Endothelial cell of umbilical vein (primary cell): Measurements from ENCODE around the gene BRS3. TPM values are rescaled to one million over a fixed set of nuclear protein-coding genes. Genes with fewer than 3 reads are reported as not detected.

Experiments used
- BruUV-seq: library from RNA; stranded (reverse); fragments of 400-500 nt; replicated peaks from 2 replicates; lab custom pipeline; 2021; lab: Mats Ljungman, UMichigan
- CTCF ChIA-PET: fragments of 300-600, 350-600 bp; sonication (Branson Sonifier 250); formaldehyde crosslinking; loops from one replicate; lab custom pipeline; 2021; ENCODE audit warnings: antibody characterized with exemption, inconsistent platforms; lab: Charles Lee
- POLR2A ChIA-PET: fragments of 300-600, 350-600 bp; sonication (Branson Sonifier 250); formaldehyde crosslinking; loops from one replicate; lab custom pipeline; 2021; ENCODE audit warnings: antibody characterized with exemption, inconsistent platforms; lab: Charles Lee
- DNase-seq: peaks from one replicate; pipeline ENCODE4 v3.0.0-alpha.2; 2011; ENCODE audit warnings: low read depth, low spot score
- FAIRE-seq: peaks from 2 replicates; lab custom pipeline; 2011; peaks lifted over from hg19 to GRCh38; lab: Jason Lieb, UNC
- H2AFZ ChIP-seq: 2 replicates; pipeline ENCODE4 v1.6.0; 2012; ENCODE audit warnings: low read depth, low read length, control low read depth, inconsistent platforms
- H3K27ac ChIP-seq: 2 replicates; pipeline ENCODE4 v1.5.1; 2011; ENCODE audit warnings: low read depth, mild to moderate bottlenecking, control low read depth, low read length, moderate library complexity; ENCODE audit not compliant: insufficient read depth
- H3K27me3 ChIP-seq, 2 experiments: 2 replicates each; pipeline versions ENCODE4 v1.6.0 to v1.6.1; 2011; ENCODE audit warnings: low read length in 2 of 2, mixed read lengths in 1 of 2; ENCODE audit not compliant: control insufficient read depth in 2 of 2, insufficient read depth in 2 of 2
- H3K36me3 ChIP-seq, 2 experiments: 2 replicates in 1 of 2; 3 replicates in 1 of 2; pipeline ENCODE4 v1.5.1; 2011; ENCODE audit warnings: low read length in 2 of 2, mild to moderate bottlenecking in 1 of 2, moderate library complexity in 1 of 2; ENCODE audit not compliant: control insufficient read depth in 2 of 2, insufficient read depth in 2 of 2; ENCODE audit errors: extremely low read depth in 1 of 2
- H3K4me1 ChIP-seq: 3 replicates; pipeline ENCODE4 v1.5.1; 2011; ENCODE audit warnings: mild to moderate bottlenecking, low read length; ENCODE audit not compliant: control insufficient read depth, insufficient read depth; ENCODE audit errors: extremely low read depth
- H3K4me2 ChIP-seq: 2 replicates; pipeline ENCODE4 v1.6.1; 2011; ENCODE audit warnings: low read length, control low read depth, mixed read lengths; ENCODE audit not compliant: insufficient read depth
- H3K4me3 ChIP-seq, 3 experiments: fragments of 200-600 bp in 1 of 3; sonication (generic), shearing (Covaris generic) in 1 of 3; replicated peaks in 1 of 3; 2 replicates each; pipeline ENCODE4 v1.5.1; 2011 to 2016; ENCODE audit warnings: control low read depth in 3 of 3, low read length in 3 of 3, mild to moderate bottlenecking in 2 of 3, inconsistent platforms in 1 of 3, low read depth in 1 of 3, moderate library complexity in 1 of 3; ENCODE audit not compliant: insufficient read depth in 1 of 3
- H3K79me2 ChIP-seq: 2 replicates; pipeline ENCODE4 v1.6.0; 2012; ENCODE audit warnings: low read length, inconsistent platforms; ENCODE audit not compliant: control insufficient read depth, insufficient read depth
- H3K9ac ChIP-seq: replicated peaks from 2 replicates; pipeline ENCODE3; 2011; ENCODE audit warnings: low read length, control low read depth; ENCODE audit not compliant: insufficient read depth; ENCODE audit errors: extremely low read depth
- H3K9me1 ChIP-seq: replicated peaks from 3 replicates; pipeline ENCODE4 v1.6.0; 2011; ENCODE audit warnings: mild to moderate bottlenecking, low read length; ENCODE audit not compliant: control insufficient read depth, insufficient read depth; ENCODE audit errors: extremely low read depth
- H3K9me3 ChIP-seq: replicated peaks from 2 replicates; pipeline ENCODE4 v1.5.1; 2012; ENCODE audit warnings: low read length, inconsistent platforms; ENCODE audit not compliant: control insufficient read depth, insufficient read depth
- H4K20me1 ChIP-seq: replicated peaks from 2 replicates; pipeline ENCODE3; 2011; ENCODE audit warnings: mild to moderate bottlenecking, low read length; ENCODE audit not compliant: control insufficient read depth, insufficient read depth; ENCODE audit errors: extremely low read depth
- CTCF ChIP-seq, 2 donors: IDR thresholded peaks; 1 replicate in 1 of 2; 2 replicates in 1 of 2; pipeline ENCODE4 v1.5.1; 2011; ENCODE audit warnings: low read length in 2 of 2, mild to moderate bottlenecking in 2 of 2, moderate library complexity in 2 of 2, control low read depth in 1 of 2, inconsistent platforms in 1 of 2, low read depth in 1 of 2; ENCODE audit not compliant: insufficient read depth in 1 of 2; ENCODE audit errors: extremely low read depth in 1 of 2
- EZH2 ChIP-seq: IDR thresholded peaks from 2 replicates; pipeline ENCODE4 v1.6.1; 2012; ENCODE audit warnings: borderline replicate concordance, low read depth, mild to moderate bottlenecking, moderate library complexity, low read length, inconsistent platforms; ENCODE audit not compliant: severe bottlenecking
- FOS ChIP-seq: IDR thresholded peaks from 2 replicates; pipeline ENCODE4 v1.6.1; 2011; ENCODE audit warnings: mild to moderate bottlenecking, low read length, moderate library complexity, borderline replicate concordance; ENCODE audit not compliant: insufficient read depth
- GATA2 ChIP-seq: IDR thresholded peaks from 2 replicates; pipeline ENCODE4 v1.7.0; 2011; ENCODE audit warnings: low read depth, mild to moderate bottlenecking, moderate library complexity, mixed read lengths, low read length; ENCODE audit not compliant: insufficient read length, insufficient read depth
- JUN ChIP-seq: IDR thresholded peaks from 2 replicates; pipeline ENCODE4 v1.6.1; 2011; ENCODE audit warnings: borderline replicate concordance, low read depth; ENCODE audit not compliant: insufficient read length, insufficient read depth
- MYC ChIP-seq: IDR thresholded peaks from one replicate; pipeline ENCODE4 v1.6.1; 2011; ENCODE audit warnings: mild to moderate bottlenecking, low read depth, low read length
- POLR2A ChIP-seq: IDR thresholded peaks from 2 replicates; pipeline ENCODE4 v1.6.1; 2012; ENCODE audit warnings: low read depth, mild to moderate bottlenecking, control low read depth, low read length
- POLR2AphosphoS5 ChIP-seq: IDR thresholded peaks from 2 replicates; pipeline ENCODE4 v1.6.1; 2012; ENCODE audit warnings: low read depth, mild to moderate bottlenecking, control low read depth, low read length, moderate library complexity; ENCODE audit not compliant: insufficient read depth
- dilution Hi-C: fragments of 300-500 bp; cut with MboI; formaldehyde crosslinking; loops from one replicate; pipeline ENCODE4 v1.15.0; 2019; ENCODE audit warnings: low sequenced_read_pairs; ENCODE audit not compliant: extremely low pct_ligation_motif_present
- intact Hi-C: fragments of 100-400 bp; cut with micrococcal nuclease; formaldehyde crosslinking; loops from one replicate; pipeline ENCODE4 v1.10.0; 2022
- polyA plus RNA-seq, 4 experiments: library from polyadenylated mRNA; depleted of rRNA in 3 of 4; stranded (reverse) in 3 of 4; unstranded in 1 of 4; fragments of >200 nt; gene quantifications; 2 replicates each; pipeline versions ENCODE4 v1.2.1 to v1.2.3, GENCODE V29; 2011 to 2012; ENCODE audit warnings: missing spikeins in 1 of 4
- total RNA-seq: library from RNA; stranded (reverse); gene quantifications from 2 replicates; pipeline ENCODE4 v1.2.3, GENCODE V29; 2021
- TF ChIP-seq, protein P1 (sequence below): IDR thresholded peaks from 2 replicates; pipeline ENCODE4 v1.6.1; 2011; ENCODE audit not compliant: insufficient read depth, insufficient read length

The BRS3 gene
- total and polyA plus RNA-seq, 2 donors (not counting 3 experiments of a cell fraction or from before 2014, with no cell fraction given), result not detected

DNA sequence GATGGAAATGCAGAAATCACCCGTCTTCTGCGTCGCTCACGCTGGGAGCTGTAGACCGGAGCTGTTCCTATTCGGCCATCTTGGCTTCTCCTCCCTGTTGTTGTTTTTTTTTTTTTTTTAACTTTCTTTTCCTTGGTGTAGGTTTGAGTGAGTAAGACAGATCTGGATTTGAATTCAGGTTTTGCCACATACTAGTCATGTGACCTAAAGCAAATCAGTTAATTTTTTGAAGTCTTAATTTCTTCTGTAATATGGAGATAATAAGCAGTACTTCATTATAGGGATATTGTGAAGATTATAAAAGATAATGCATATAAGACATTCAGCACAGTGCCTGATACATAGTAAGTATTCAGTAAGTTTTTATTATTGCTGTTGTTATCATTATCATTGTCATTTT lies 41.5 kb upstream of the BRS3 start:
- H4K20me1 ChIP-seq, result no peaks in the 10 kb centered on the region
- intact Hi-C loops, result no loop called here
- H3K9me1 ChIP-seq, result no peaks in the 10 kb centered on the region
- CTCF ChIA-PET, result no interaction called here
- no peaks in the 10 kb centered on the region for H3K9me3 ChIP-seq
- H3K4me2 ChIP-seq, result no peak overlapping the region
- no peak overlapping the region for H3K4me3 ChIP-seq
- no peaks in the 10 kb centered on the region for H3K36me3 ChIP-seq
- dilution Hi-C loops, result no loop called here
- no peak overlapping the region for H3K27ac ChIP-seq
- no peak overlapping the region for H3K9ac ChIP-seq
- no peaks in the 10 kb centered on the region for H3K79me2 ChIP-seq
- FAIRE-seq (no peak), DNase-seq (no peak)
- POLR2A ChIA-PET, result no interaction called here
- no peak overlapping the region for H2AFZ ChIP-seq
- TF ChIP-seq MYC (no peak), POLR2A (no peak), EZH2 (no peak), GATA2 (no peak), CTCF (IDR thresholded peaks at IDR 0.05; ENCODE audit: extremely low read depth in 1 of 2, insufficient read depth in 1 of 2, low read depth in 1 of 2, low read length in 2 of 2) (no peak), POLR2AphosphoS5 (no peak), JUN (no peak), FOS (no peak)
- TF ChIP-seq, protein P1, sequence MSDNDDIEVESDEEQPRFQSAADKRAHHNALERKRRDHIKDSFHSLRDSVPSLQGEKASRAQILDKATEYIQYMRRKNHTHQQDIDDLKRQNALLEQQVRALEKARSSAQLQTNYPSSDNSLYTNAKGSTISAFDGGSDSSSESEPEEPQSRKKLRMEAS, result no peak
- H3K27me3 ChIP-seq, result no peaks in the 10 kb centered on the region
- H3K4me1 ChIP-seq, result no peaks in the 10 kb centered on the region
- BruUV-seq, result no TSS peak
